SK-N-MC (cell line): ENCODE measurements around the gene PAX5.

Source experiments
- DNase-seq: peaks from one replicate; pipeline ENCODE4 v3.0.0-alpha.2; 2011; ENCODE audit warnings: low read depth, low spot score
- H3K27ac ChIP-seq: fragments of 200-600 bp; sonication (generic); 2 replicates; pipeline ENCODE4 v1.5.1; 2016; ENCODE audit warnings: mixed run types
- H3K36me3 ChIP-seq: fragments of 200-600 bp; sonication (generic); 2 replicates; pipeline ENCODE4 v1.6.1; 2017; ENCODE audit warnings: antibody characterized with exemption, low read length, mixed read lengths; ENCODE audit not compliant: insufficient read depth
- H3K4me3 ChIP-seq: fragments of 200-600 bp; sonication (generic); 2 replicates; pipeline ENCODE4 v1.5.1; 2016
- H3K9ac ChIP-seq: fragments of 200-600 bp; sonication (generic); 2 replicates; pipeline ENCODE4 v1.8.0; 2017; ENCODE audit warnings: mixed run types, mixed read lengths; ENCODE audit not compliant: insufficient read length
- H3K9me3 ChIP-seq: fragments of 200-600 bp; sonication (generic); 2 replicates; pipeline ENCODE4 v1.6.1; 2017; ENCODE audit warnings: low read depth, mild to moderate bottlenecking, antibody characterized with exemption, low read length, moderate library complexity, mixed read lengths
- EZH2 ChIP-seq: fragments of 200-600 bp; sonication (generic); IDR thresholded peaks from one replicate; pipeline ENCODE4 v1.6.1; 2017; ENCODE audit warnings: antibody characterized with exemption
- FOXP2 ChIP-seq: optimal IDR thresholded peaks from 2 replicates; pipeline ENCODE3; 2011; ENCODE audit warnings: mild to moderate bottlenecking, moderate library complexity; ENCODE audit not compliant: insufficient read depth; ENCODE audit errors: extremely low read length, control extremely low read depth
- POLR2AphosphoS5 ChIP-seq: IDR thresholded peaks from 2 replicates; pipeline ENCODE4 v1.6.1; 2012; ENCODE audit warnings: mild to moderate bottlenecking, low read depth, low read length, borderline replicate concordance

The PAX5 gene

GRCh38 chr9:36988848-36989247 is 45.2 kb downstream of the PAX5 start:
- H3K27ac ChIP-seq: no peak overlapping the region
- H3K36me3 ChIP-seq: no peaks in the 10 kb centered on the region
- H3K4me3 ChIP-seq: no peak overlapping the region
- no peak for DNase-seq
- H3K9ac ChIP-seq: no peak overlapping the region
- H3K9me3 ChIP-seq: no peaks in the 10 kb centered on the region; the same call in 1 of the 2 replicates
- TF ChIP-seq POLR2AphosphoS5: no peak
- TF ChIP-seq EZH2: no peak
- no peak for TF ChIP-seq FOXP2

- H3K4me3 ChIP-seq: no peak overlapping the region
- TF ChIP-seq FOXP2 (no peak), EZH2 (no peak), POLR2AphosphoS5 (no peak)
- H3K9ac ChIP-seq: no peak overlapping the region
Observed at GRCh38 chr9:36987891-36988290, 46.2 kb downstream of the PAX5 start.

GRCh38 chr9:36987409-36987808 is 46.7 kb downstream of the PAX5 start:
- no peak for DNase-seq
- TF ChIP-seq EZH2 (no peak), FOXP2 (no peak), POLR2AphosphoS5 (no peak)
- Histone ChIP-seq H3K9ac (no peak overlapping the region), H3K9me3 (no peaks in the 10 kb centered on the region; the same call in 1 of the 2 replicates), H3K36me3 (no peaks in the 10 kb centered on the region), H3K4me3 (no peak overlapping the region), H3K27ac (no peak overlapping the region)

More at GRCh38 chr9:36987891-36988290, 46.2 kb downstream of the PAX5 start:
- no peaks in the 10 kb centered on the region; the same call in 1 of the 2 replicates for H3K9me3 ChIP-seq
- DNase-seq: no peak
- H3K36me3 ChIP-seq: no peaks in the 10 kb centered on the region
- no peak overlapping the region for H3K27ac ChIP-seq

GRCh38 chr9:36986468-36987408 is 47.3 kb downstream of the PAX5 start:
- H3K4me3 ChIP-seq: no peak overlapping the region
- no peak for DNase-seq
- H3K36me3 ChIP-seq: no peaks in the 10 kb centered on the region
- H3K9me3 ChIP-seq: no peaks in the 10 kb centered on the region; the same call in 1 of the 2 replicates
- no peak overlapping the region for H3K27ac ChIP-seq
- TF ChIP-seq POLR2AphosphoS5 (no peak), EZH2 (no peak), FOXP2 (no peak)
- H3K9ac ChIP-seq: no peak overlapping the region

GRCh38 chr9:36985769-36986467 is 48.1 kb downstream of the PAX5 start:
- TF ChIP-seq FOXP2: no peak
- TF ChIP-seq EZH2: no peak
- no peak for TF ChIP-seq POLR2AphosphoS5
- Histone ChIP-seq H3K9me3 (no peaks in the 10 kb centered on the region), H3K4me3 (no peak overlapping the region), H3K36me3 (no peaks in the 10 kb centered on the region), H3K9ac (no peak overlapping the region), H3K27ac (no peak overlapping the region)
- no peak for DNase-seq

- no peaks in the 10 kb centered on the region for H3K36me3 ChIP-seq
- H3K4me3 ChIP-seq: no peak overlapping the region
- no peak overlapping the region for H3K9ac ChIP-seq
- TF ChIP-seq EZH2 (no peak), FOXP2 (no peak), POLR2AphosphoS5 (no peak)
- no peak for DNase-seq
- no peaks in the 10 kb centered on the region for H3K9me3 ChIP-seq
- H3K27ac ChIP-seq: no peak overlapping the region
Observed at GRCh38 chr9:36985061-36985768, 48.9 kb downstream of the PAX5 start.

- no peak overlapping the region for H3K4me3 ChIP-seq
- H3K9ac ChIP-seq: no peak overlapping the region
- TF ChIP-seq EZH2 (no peak), POLR2AphosphoS5 (no peak), FOXP2 (no peak)
- no peaks in the 10 kb centered on the region for H3K36me3 ChIP-seq
- DNase-seq: no peak
- no peaks in the 10 kb centered on the region for H3K9me3 ChIP-seq
- no peak overlapping the region for H3K27ac ChIP-seq
Observed at GRCh38 chr9:36980148-36980974, 53.7 kb downstream of the PAX5 start.
